Activated CD8-positive, alpha-beta memory T cell treated with anti-CD3 and anti-CD28 coated beads, Interleukin-2, amount 50 U/mL, for 24 hours (primary cell): ENCODE data around the gene F2RL1.
"Not testable (repeated sequence)": the region's sequence is repeated elsewhere in the genome, so short reads cannot be mapped to it uniquely, and the experiment has no call there.

Source experiments
- DNase-seq: peaks from one replicate; pipeline ENCODE4 v3.0.0-alpha.2; 2020; ENCODE audit errors: extremely low read depth

F2RL1 gene

GRCh38 chr5:76849419-76850291 is 30.8 kb downstream of the F2RL1 start, which contains the start of gene S100Z:
Gene S100Z (plus strand): TSS chr5:76850014. CDS start chr5:76875360, 25,346 bp downstream.
- peak; percentile 2 for DNase-seq

- DNase-seq = no peak
Measured at GRCh38 chr5:76850543-76851145, 31.8 kb downstream of the F2RL1 start.

- DNase-seq = no peak
Measured at GRCh38 chr5:76851728-76852369, 33.0 kb downstream of the F2RL1 start.

GRCh38 chr5:76852772-76853171 is 33.9 kb downstream of the F2RL1 start:
- DNase-seq = no peak

- DNase-seq = not testable (repeated sequence)
Measured at GRCh38 chr5:76853741-76854140, 34.9 kb downstream of the F2RL1 start.

GRCh38 chr5:76854644-76855043 is 35.8 kb downstream of the F2RL1 start:
- DNase-seq = no peak

GRCh38 chr5:76855501-76855900 is 36.7 kb downstream of the F2RL1 start:
- not testable (repeated sequence) for DNase-seq

- DNase-seq = peak; percentile 2
Measured at GRCh38 chr5:76855961-76856360, 37.1 kb downstream of the F2RL1 start.

- not testable (repeated sequence) for DNase-seq
Measured at GRCh38 chr5:76856800-76857199, 38.0 kb downstream of the F2RL1 start.

GRCh38 chr5:76859591-76860247 is 40.9 kb downstream of the F2RL1 start:
- DNase-seq = no peak

- no peak for DNase-seq
Measured at GRCh38 chr5:76861612-76862011, 42.8 kb downstream of the F2RL1 start.

- no peak for DNase-seq
Measured at GRCh38 chr5:76863001-76863400, 44.2 kb downstream of the F2RL1 start.

- DNase-seq = no peak
Measured at GRCh38 chr5:76866503-76866902, 47.7 kb downstream of the F2RL1 start.

- DNase-seq = no peak
Measured at GRCh38 chr5:76867038-76867437, 48.2 kb downstream of the F2RL1 start.

GRCh38 chr5:76867827-76868693 is 49.2 kb downstream of the F2RL1 start:
- peak; percentile 13 for DNase-seq

GRCh38 chr5:76870046-76870445 is 51.2 kb downstream of the F2RL1 start:
- no peak for DNase-seq

- no peak for DNase-seq
Measured at GRCh38 chr5:76874088-76874581, 55.3 kb downstream of the F2RL1 start.
